Endodermal cell (in vitro differentiated cells): ENCODE results near the gene METRN. TPM values are rescaled to one million over a fixed set of nuclear protein-coding genes. Genes with fewer than 3 reads are reported as not detected.

Experiments used
- DNase-seq: peaks from one replicate; pipeline ENCODE4 v3.0.0-alpha.2; 2017
- H3K27ac ChIP-seq: 2 replicates; pipeline ENCODE4 v1.5.1; 2013; ENCODE audit warnings: mild to moderate bottlenecking, low read depth, low read length, moderate library complexity
- H3K27me3 ChIP-seq: 2 replicates; pipeline ENCODE4 v1.6.1; 2013; ENCODE audit warnings: mild to moderate bottlenecking, low read length, moderate library complexity; ENCODE audit not compliant: insufficient read depth, control insufficient read depth, poor library complexity, severe bottlenecking
- H3K36me3 ChIP-seq: 2 replicates; pipeline ENCODE4 v1.7.0; 2013; ENCODE audit warnings: mild to moderate bottlenecking, low read length, moderate library complexity; ENCODE audit not compliant: control insufficient read depth, insufficient read depth
- H3K4me1 ChIP-seq: one replicate; pipeline ENCODE4 v1.7.0; 2013; ENCODE audit warnings: low read length; ENCODE audit not compliant: control insufficient read depth, insufficient read depth
- H3K4me3 ChIP-seq: 2 replicates; pipeline ENCODE4 v1.5.1; 2013; ENCODE audit warnings: mild to moderate bottlenecking, low read length, moderate library complexity
- H3K9ac ChIP-seq: 2 replicates; pipeline ENCODE4 v1.6.1; 2013; ENCODE audit warnings: mild to moderate bottlenecking, low read length, moderate library complexity; ENCODE audit not compliant: poor library complexity, severe bottlenecking; ENCODE audit errors: extremely low read depth
- H3K9me3 ChIP-seq: 2 replicates; pipeline ENCODE4 v1.6.1; 2013; ENCODE audit warnings: mild to moderate bottlenecking, low read length, moderate library complexity; ENCODE audit not compliant: control insufficient read depth
- H3K27ac Mint-ChIP-seq: 2 replicates; pipeline ENCODE4 v1.8.0; 2020; ENCODE audit warnings: mixed read lengths
- H3K27me3 Mint-ChIP-seq: 2 replicates; pipeline ENCODE4 v1.8.0; 2021; ENCODE audit warnings: mild to moderate bottlenecking, mixed read lengths; ENCODE audit not compliant: insufficient read depth
- H3K36me3 Mint-ChIP-seq: 2 replicates; pipeline ENCODE4 v1.8.0; 2020; ENCODE audit warnings: low read depth, mixed read lengths
- H3K4me1 Mint-ChIP-seq: 2 replicates; pipeline ENCODE4 v1.8.0; 2020; ENCODE audit warnings: mixed read lengths
- H3K4me3 Mint-ChIP-seq: 2 replicates; pipeline ENCODE4 v1.8.0; 2020; ENCODE audit warnings: mild to moderate bottlenecking, moderate library complexity, mixed read lengths
- H3K9me3 Mint-ChIP-seq: 2 replicates; pipeline ENCODE4 v1.8.0; 2020; ENCODE audit warnings: mild to moderate bottlenecking, mixed read lengths
- CTCF ChIP-seq: fragments of 200-600 bp; sonication (generic); conservative IDR thresholded peaks from 2 replicates; pipeline ENCODE4 v1.5.0; 2021; ENCODE audit warnings: antibody characterized with exemption, mild to moderate bottlenecking
- WGBS, 2 experiments: methylation state at CpG; one replicate each; pipeline versions ENCODE4 v1.1.5 to v1.1.7; 2013; ENCODE audit warnings: missing lambda C conversion rate in 2 of 2, mixed read lengths in 1 of 2; ENCODE audit not compliant: insufficient coverage in 1 of 2, insufficient read length in 1 of 2; 5-methylcytosine and 5-hydroxymethylcytosine counted together
- total RNA-seq, 2 donors: library from RNA; stranded (reverse); fragmentation: NEBNext Ultra II Directional in 1 of 2; extraction: Animal tissue kit (Norgen Biotek cat#: 25700) in 1 of 2; gene quantifications; 2 replicates in 1 of 2; 3 replicates in 1 of 2; pipeline ENCODE4 v1.2.1, GENCODE V29; 2021

Gene METRN
- total RNA-seq, 2 donors from 2014 or later, result 33.4 to 38.5 TPM

GRCh38 chr16:759110-759910 lies 44.4 kb downstream of the METRN start:
- Histone ChIP-seq H3K27me3 (no peaks in the 10 kb centered on the region), H3K4me1 (no peaks in the 10 kb centered on the region), H3K9ac (no peak overlapping the region), H3K27ac (no peak overlapping the region), H3K9me3 (no peaks in the 10 kb centered on the region), H3K36me3 (no peaks in the 10 kb centered on the region), H3K4me3 (no peak overlapping the region)
- H3K4me3 Mint-ChIP-seq, result no peak overlapping the region
- 91 to 93% methylated on average over 28 to 34 of the region's 34 CpGs for WGBS, 2 experiments
- no peak for TF ChIP-seq CTCF
- peaks cover 5% of the 10 kb centered on the region for H3K9me3 Mint-ChIP-seq
- H3K4me1 Mint-ChIP-seq, result no peaks in the 10 kb centered on the region
- peaks cover 8% of the 10 kb centered on the region for H3K27me3 Mint-ChIP-seq
- no peak overlapping the region for H3K27ac Mint-ChIP-seq
- no peak for DNase-seq
- no peaks in the 10 kb centered on the region for H3K36me3 Mint-ChIP-seq

- no peaks in the 10 kb centered on the region for H3K4me1 ChIP-seq
- no peaks in the 10 kb centered on the region for H3K36me3 ChIP-seq
- DNase-seq, result no peak
- H3K9ac ChIP-seq, result no peak overlapping the region
- H3K27ac ChIP-seq, result no peak overlapping the region
- Mint-ChIP-seq H3K9me3 (peaks cover 5% of the 10 kb centered on the region), H3K27me3 (peaks cover 8% of the 10 kb centered on the region), H3K27ac (no peak overlapping the region), H3K4me3 (no peak overlapping the region), H3K4me1 (no peaks in the 10 kb centered on the region), H3K36me3 (no peaks in the 10 kb centered on the region)
- 93% methylated on average over 11 to 15 of the region's 15 CpGs for WGBS, 2 experiments
- H3K9me3 ChIP-seq, result no peaks in the 10 kb centered on the region
- no peak for TF ChIP-seq CTCF
- H3K27me3 ChIP-seq, result no peaks in the 10 kb centered on the region
- no peak overlapping the region for H3K4me3 ChIP-seq
Measured at GRCh38 chr16:760065-760464, 45.1 kb downstream of the METRN start.

DNA sequence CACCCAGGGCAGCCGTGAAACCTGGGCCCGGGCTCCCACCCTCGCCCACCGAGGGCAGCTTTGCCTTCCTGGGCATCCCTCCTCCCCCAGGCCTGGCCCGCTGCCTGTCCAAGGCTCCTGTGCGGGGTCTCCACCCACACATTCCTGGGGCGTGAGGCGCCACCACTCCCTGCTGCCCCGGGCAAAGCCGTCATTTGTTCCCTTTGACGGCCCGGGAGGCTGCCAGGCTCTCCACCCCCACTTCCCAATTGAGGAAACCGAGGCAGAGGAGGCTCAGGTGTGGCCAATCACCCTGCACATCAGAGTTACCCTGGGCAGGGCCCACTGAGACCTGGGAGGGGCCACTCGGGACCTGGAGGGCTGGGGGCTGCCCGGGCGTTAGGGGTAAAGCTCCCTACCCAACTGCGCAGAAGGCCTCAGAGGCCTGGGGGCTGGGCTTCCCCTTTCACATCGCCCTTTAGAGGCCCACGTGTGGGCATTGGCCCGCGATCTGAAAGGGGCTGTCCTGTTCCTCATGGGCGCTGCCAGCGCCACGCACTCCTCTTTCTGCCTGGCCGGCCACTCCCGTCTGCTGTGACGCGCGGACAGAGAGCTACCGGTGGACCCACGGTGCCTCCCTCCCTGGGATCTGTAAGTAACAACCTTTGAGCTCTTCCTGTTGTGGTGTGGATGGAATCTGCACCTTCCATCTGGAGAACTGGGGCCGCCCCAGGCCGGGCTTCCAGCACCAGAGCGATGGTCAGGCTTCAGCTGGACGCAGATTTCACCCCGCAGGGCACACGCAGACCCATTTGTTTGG lies 45.8 kb downstream of the METRN start, which contains the start of gene MSLN:
TSS of gene MSLN (plus strand) at position 190 of the 799 bp plus-strand sequence. CDS start 1,947 bp downstream, outside the sequence.
- H3K4me3 Mint-ChIP-seq, result no peak within 1 kb of the TSS
- no peak for DNase-seq
- H3K9ac ChIP-seq, result no peak within 1 kb of the TSS

More for the DNA sequence above, 45.8 kb downstream of the METRN start, which contains the start of gene MSLN:
- TF ChIP-seq CTCF, result no peak
- H3K27ac Mint-ChIP-seq, result no peak within 1 kb of the TSS
- no peaks in the 10 kb centered on the region for H3K4me1 Mint-ChIP-seq
- peaks cover 6% of the 10 kb centered on the region for H3K27me3 Mint-ChIP-seq
- Histone ChIP-seq H3K27ac (no peak within 1 kb of the TSS), H3K4me1 (no peaks in the 10 kb centered on the region), H3K9me3 (no peaks in the 10 kb centered on the region), H3K36me3 (no peaks in the 10 kb centered on the region), H3K27me3 (no peaks in the 10 kb centered on the region), H3K4me3 (no peak within 1 kb of the TSS)
- WGBS, 2 experiments, result 89 to 91% methylated on average over 28 to 37 of the region's 37 CpGs
- H3K36me3 Mint-ChIP-seq, result no peaks in the 10 kb centered on the region
- H3K9me3 Mint-ChIP-seq, result peaks cover 5% of the 10 kb centered on the region
